NCI-H187 treated with DMSO at 0.1 percent for 48 hours (cell line): ENCODE data around the gene CEP295NL.
"Not testable (repeated sequence)": the region's sequence is repeated elsewhere in the genome, so short reads cannot be mapped to it uniquely, and the experiment has no call there.

Experiments
- DNase-seq: peaks from one replicate; lab custom pipeline; 2025; lab: John Stamatoyannopoulos, UW

CEP295NL gene

DNA sequence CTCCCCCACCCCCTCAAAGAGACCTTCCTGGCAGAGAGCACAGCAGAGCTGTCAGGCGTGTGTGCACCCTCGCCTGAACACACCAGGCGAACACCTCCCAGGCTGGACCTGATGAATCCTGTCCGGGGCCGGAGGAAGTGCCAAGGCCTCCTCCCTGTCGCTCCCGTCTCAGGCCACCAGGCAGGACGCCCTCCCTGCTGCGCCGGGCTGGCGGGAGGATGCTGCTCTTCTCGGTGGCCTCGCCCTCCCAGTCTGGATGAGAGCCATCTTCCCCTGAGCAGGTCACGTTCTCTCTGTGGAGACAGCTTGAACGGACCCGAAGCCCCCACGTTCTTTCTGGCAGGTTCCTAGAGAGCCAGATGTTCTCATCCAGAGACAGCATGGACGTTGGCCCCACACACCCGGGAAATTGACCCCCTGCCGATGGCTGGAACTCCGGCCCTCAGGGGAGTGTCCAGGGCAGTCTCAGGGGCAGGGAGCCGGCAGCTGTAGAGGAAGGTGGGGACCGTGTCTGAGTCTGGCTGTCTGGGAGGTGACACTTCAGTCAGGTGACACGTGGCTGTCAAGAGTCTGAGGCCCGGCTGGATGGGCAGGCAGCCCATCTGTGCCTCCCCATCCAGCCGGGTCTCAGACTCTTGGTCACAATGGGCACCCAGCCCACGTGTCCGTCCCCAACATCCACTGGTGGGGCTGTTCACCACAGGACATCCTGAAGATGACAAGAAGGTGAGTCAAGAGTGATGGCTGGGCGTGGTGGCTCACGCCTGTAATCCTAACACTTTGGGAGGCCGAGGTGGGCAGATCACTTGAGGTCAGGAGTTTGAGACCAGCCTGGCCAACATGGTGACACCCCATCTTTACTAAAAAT is 27.1 kb upstream of the CEP295NL start:
- no peak for DNase-seq

GRCh38 chr17:78925662-78926555 is 22.9 kb upstream of the CEP295NL start:
- DNase-seq, result no peak

- no peak for DNase-seq
These were observed 22.2 kb upstream of the CEP295NL start, which contains the start of gene TIMP2 for GRCh38 chr17:78925234-78925633. Gene TIMP2, minus strand, starts transcription at chr17:78925387. Its CDS starts 299 bp downstream, at chr17:78925088.

GRCh38 chr17:78924481-78925151 is 21.6 kb upstream of the CEP295NL start:
- no peak for DNase-seq

DNA sequence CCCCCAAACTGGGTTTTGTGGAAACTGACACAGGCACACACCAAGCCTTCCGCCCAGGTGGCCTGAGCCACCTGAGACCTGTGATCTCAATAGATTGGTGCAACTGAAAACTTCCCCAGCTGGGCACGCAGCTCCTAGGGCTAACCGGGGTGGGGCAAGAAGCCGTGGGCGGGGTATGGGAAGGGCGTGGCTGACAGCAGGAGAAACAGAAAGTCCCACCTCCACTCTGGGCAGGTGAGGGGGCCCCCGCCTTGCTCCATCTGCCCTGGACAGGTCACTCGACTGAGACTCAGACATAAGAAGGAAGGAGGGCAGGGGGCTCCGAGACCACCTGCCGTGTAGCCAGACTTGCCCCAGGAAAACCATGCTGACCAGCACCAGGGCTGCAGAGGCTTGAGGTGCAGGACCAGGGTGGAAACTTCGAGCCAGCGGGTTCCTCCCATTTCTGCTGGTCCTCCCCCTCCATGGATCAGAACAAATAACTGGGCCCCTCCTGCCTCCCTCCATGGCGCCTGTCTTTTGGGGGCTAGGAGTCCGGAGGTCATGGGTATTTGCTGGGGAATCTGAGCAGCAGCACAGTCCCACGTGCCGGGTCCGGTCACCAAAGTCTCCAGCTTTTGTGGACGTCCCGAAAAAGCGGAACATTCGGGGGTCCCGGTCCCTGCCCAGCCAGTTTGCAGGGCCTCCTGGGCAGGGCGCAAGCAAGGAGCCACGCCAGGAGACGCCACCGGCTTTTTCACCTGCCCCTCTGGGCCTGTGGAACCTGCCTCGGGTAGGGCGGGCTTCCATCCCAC is 20.9 kb upstream of the CEP295NL start:
- no peak for DNase-seq

GRCh38 chr17:78922816-78923498 is 20.0 kb upstream of the CEP295NL start:
- no peak for DNase-seq

GRCh38 chr17:78921437-78921971 is 18.5 kb upstream of the CEP295NL start:
- no peak for DNase-seq

DNA sequence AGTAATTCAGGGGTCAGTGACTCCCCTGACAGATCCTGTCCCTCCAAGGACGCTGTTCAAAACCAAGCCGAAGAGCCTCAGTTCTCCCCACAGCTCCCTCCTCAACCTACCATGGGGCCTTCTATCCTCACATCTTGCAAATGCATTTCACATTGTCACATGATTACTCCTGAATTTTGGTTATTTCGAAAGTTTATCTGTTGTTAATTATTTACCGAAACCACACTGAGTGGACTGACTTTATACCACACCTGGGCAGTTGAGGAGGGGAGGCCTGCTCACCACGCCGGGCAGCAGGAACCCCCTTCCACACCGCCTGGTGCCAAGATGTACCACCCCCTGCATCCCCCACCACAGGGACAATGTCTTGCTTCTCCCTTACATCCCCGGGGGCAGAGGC is 17.5 kb upstream of the CEP295NL start:
- DNase-seq, result no peak

DNA sequence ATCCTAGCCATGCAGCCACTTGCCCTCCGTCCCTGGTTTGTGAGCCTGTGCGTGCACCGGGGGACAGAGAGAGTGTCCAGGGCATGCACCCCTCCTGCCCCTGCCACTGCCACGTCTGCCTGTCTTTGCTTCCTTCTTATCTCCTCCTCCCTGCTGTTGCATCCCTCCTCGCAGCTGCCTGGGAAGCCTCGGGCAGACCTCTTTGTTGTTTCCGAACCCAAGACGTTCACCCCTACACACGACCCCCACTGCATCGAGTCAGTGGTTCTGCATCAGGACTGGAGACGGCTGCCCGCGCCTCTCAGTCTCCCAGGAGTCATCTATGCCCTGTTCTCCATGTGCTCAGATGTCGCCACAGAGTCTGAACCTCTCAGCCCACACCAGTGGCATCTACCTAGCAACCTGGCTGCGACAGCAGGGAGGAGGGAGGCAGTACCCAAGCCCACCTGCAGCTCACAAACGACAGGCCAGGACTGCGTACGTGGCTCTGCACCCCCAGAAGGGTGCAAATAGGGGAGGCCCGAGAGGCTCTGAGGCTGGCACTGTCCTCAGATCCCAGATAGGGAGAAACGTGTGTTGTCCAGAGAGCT is 17.0 kb upstream of the CEP295NL start:
- DNase-seq, result no peak

DNA sequence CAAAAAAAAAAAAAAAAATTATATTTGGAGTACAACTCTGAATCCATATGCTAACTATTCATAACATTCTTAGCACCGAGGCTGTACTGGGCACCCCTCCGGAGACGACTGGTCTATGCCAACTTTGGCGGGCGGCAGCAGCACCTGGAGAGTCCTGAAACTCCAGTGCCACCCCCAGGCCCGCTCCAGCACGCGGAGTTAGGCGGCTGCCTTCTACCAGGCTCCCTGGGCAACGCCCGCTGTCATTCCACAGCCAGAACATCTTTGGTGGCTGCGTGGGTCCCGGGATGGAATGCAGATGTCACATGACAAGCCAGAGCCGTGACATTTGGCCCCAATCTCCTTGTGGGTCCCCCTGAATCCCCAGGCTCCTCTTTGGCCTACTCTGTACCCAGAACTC is 16.0 kb upstream of the CEP295NL start:
- DNase-seq, result no peak

- no peak for DNase-seq
These were observed 14.7 kb upstream of the CEP295NL start for GRCh38 chr17:78917451-78918275.

DNA sequence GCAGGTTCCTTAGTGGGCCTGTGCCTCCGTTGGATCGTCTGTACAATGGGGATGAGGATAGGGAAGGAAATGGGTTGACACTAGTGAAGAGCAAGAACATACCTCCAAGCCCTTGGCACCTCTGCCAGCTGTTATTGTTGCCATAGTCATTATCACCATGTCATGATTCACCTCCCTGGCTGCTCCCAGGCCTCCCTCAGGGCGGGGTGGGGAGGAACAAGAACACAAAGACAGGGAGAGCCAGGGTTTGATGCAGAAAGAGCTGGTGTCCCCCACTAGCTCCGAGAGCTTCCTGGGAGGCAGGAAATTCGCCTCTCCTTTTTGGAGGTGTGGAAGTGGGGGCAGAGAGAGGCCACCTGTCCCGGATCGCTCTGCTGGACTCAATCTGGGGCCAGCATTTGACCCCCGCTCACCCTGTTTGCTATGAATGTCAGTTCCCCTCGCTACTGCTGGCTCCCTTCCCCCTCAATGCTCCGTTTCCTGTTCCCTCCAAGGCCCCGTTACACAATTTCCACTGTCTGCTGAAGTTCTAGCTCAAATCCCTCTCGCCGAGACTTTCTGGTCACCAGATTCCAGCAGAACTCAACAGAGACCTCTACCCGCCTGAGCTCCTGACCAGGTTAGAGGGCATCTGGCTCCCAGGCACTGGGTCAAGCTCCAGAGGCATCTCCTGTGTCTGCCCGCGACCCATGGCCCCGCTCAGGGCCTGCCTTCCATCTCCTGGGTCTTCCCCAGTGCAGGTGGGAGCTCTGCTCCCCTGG is 13.1 kb upstream of the CEP295NL start:
- DNase-seq, result no peak

- DNase-seq, result no peak
These were observed 10.1 kb upstream of the CEP295NL start for GRCh38 chr17:78913115-78913514.

- DNase-seq, result no peak
These were observed 9.1 kb upstream of the CEP295NL start for GRCh38 chr17:78912082-78912481.

DNA sequence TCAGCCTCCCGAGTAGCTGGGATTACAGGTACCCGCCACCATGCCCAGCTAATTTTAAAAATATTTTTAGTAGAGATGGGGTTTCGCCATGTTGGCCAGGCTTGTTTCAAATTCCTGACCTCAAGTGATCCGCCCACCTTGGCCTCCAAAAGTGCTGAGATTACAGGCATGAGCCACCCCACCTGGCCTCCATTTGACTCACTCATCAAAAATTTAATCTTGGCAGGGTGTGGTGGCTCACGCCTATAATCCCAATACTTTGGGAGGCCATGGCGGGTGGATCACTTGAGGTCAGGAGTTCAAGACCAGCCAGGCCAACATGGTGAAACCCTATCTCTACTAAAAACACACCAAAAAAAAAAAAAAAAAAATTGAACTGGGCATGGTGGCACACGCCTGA is 8.5 kb upstream of the CEP295NL start:
- not testable (repeated sequence) for DNase-seq

DNA sequence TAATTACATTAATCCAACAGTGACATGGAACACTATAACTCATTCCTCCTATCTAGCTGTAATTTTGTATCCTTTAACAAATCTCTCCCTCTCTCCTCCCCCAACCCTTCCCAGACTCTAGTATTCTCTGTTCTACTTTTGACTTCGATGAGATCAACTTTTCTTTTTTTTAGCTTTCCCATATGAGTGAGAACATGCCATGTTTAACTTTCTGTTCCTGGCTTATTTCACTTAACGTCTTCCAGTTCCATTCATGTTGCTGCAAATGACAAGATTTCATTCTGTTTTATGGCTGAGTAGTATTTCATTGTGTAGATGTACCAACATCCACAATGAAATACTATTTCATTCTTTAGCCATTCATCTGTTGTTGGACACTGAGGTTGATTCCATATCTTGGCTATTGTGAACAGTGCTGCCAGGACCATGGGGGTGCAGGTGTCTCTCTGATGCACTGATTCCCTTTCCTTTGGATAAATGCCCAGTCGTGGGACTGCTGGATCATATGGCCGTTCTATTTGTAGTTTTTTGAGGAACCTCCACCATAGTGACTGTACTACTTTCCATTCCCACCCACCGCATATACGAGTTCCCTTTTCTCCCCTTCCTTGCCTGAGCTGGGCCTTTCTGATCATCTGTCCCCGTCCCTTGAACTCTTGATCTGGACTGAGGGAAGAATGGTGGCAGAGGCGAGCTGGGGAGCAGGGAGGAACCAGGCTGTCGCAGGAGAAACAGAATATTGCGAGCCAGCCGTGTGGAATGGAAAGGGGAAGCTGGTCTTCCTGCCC is 7.7 kb upstream of the CEP295NL start:
- DNase-seq, result no peak

DNA sequence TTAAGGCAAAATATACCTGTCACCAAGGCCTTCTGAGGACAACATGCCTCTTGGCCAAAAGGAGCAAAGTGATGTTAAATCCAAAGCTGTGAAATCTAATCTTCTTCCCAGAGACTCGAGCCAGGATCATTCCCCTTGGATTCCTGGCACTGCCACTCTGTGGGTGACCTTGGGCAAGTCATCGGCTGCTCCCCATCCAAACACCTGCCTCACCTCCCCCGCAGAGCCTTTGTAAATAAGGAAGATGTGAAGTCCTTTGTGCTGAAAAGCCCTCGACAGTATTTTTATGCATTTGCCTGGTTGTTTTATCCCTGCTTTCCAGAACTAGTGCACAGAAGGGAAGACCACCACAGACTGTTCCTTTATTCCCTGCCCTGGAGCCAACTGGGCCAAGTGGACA is 5.4 kb upstream of the CEP295NL start:
- DNase-seq, result no peak

GRCh38 chr17:78905541-78905940 is 2.5 kb upstream of the CEP295NL start:
- DNase-seq, result no peak
